Liver (tissue), 9 donors: ENCODE results near the gene RAE1. TPM values are rescaled to one million over a fixed set of nuclear protein-coding genes. Genes with fewer than 3 reads are reported as not detected.

Experiments
- DNase-seq: peaks from one replicate; pipeline ENCODE4 v3.0.0-alpha.2; 2017; ENCODE audit warnings: low spot score
- H3K27ac ChIP-seq, 2 donors: one replicate each; pipeline ENCODE4 v1.7.0; 2013; ENCODE audit warnings: inconsistent platforms in 2 of 2, low read length in 2 of 2, control low read depth in 1 of 2, low read depth in 1 of 2, mild to moderate bottlenecking in 1 of 2
- H3K27me3 ChIP-seq, 4 donors: one replicate each; pipeline versions ENCODE4 v1.6.1 to v1.7.0; 2013; ENCODE audit warnings: low read length in 3 of 4, inconsistent platforms in 1 of 4, mild to moderate bottlenecking in 1 of 4, moderate library complexity in 1 of 4; ENCODE audit not compliant: control insufficient read depth in 4 of 4, insufficient read depth in 4 of 4
- H3K36me3 ChIP-seq, 4 donors: one replicate each; pipeline versions ENCODE4 v1.6.1 to v1.7.0; 2013; ENCODE audit warnings: low read length in 3 of 4, mild to moderate bottlenecking in 3 of 4, low read depth in 1 of 4, moderate library complexity in 1 of 4; ENCODE audit not compliant: control insufficient read depth in 4 of 4, insufficient read depth in 3 of 4
- H3K4me1 ChIP-seq, 4 donors: one replicate each; pipeline versions ENCODE4 v1.6.1 to v1.7.0; 2013; ENCODE audit warnings: low read length in 3 of 4, mild to moderate bottlenecking in 3 of 4, moderate library complexity in 1 of 4; ENCODE audit not compliant: control insufficient read depth in 4 of 4, insufficient read depth in 4 of 4
- H3K4me3 ChIP-seq, 3 donors: one replicate each; pipeline versions ENCODE4 v1.6.1 to v1.7.0; 2013; ENCODE audit warnings: low read length in 3 of 3, control low read depth in 1 of 3, low read depth in 1 of 3, mild to moderate bottlenecking in 1 of 3
- H3K9ac ChIP-seq, 2 donors: one replicate each; pipeline ENCODE4 v1.7.0; 2013; ENCODE audit warnings: low read length in 2 of 2, mild to moderate bottlenecking in 2 of 2, moderate library complexity in 2 of 2, control low read depth in 1 of 2, low read depth in 1 of 2
- H3K9me3 ChIP-seq, 4 donors: one replicate each; pipeline versions ENCODE4 v1.6.1 to v1.7.0; 2013; ENCODE audit warnings: low read length in 3 of 4; ENCODE audit not compliant: control insufficient read depth in 4 of 4
- ATF3 ChIP-seq: IDR thresholded peaks from 2 replicates; pipeline ENCODE4 v1.6.1; 2016; ENCODE audit warnings: antibody characterized with exemption
- CTCF ChIP-seq: fragments of 150-350 bp; IDR thresholded peaks from 2 replicates; pipeline ENCODE4 v1.5.1; 2017; ENCODE audit warnings: improper control_type of control experiment, low read depth, low read length; ENCODE audit not compliant: missing input control
- EGR1 ChIP-seq, 2 donors: IDR thresholded peaks; 2 replicates each; pipeline ENCODE4 v1.6.1; 2016 to 2018; ENCODE audit warnings: antibody characterized with exemption in 2 of 2, low read depth in 2 of 2
- FOXA1 ChIP-seq: IDR thresholded peaks from 2 replicates; pipeline ENCODE4 v1.6.1; 2016; ENCODE audit warnings: antibody characterized with exemption
- FOXA2 ChIP-seq: IDR thresholded peaks from 2 replicates; pipeline ENCODE4 v1.6.1; 2016; ENCODE audit warnings: antibody characterized with exemption
- GABPA ChIP-seq, 2 donors: IDR thresholded peaks in 1 of 2; conservative IDR thresholded peaks in 1 of 2; 2 replicates each; pipeline ENCODE4 v1.6.1; 2016; ENCODE audit warnings: antibody characterized with exemption in 2 of 2, mild to moderate bottlenecking in 1 of 2, moderate library complexity in 1 of 2
- HNF4A ChIP-seq, 2 donors: conservative IDR thresholded peaks; 2 replicates each; pipeline ENCODE4 v1.6.1; 2016; ENCODE audit warnings: antibody characterized with exemption in 2 of 2, mild to moderate bottlenecking in 2 of 2
- HNF4G ChIP-seq: IDR thresholded peaks from 2 replicates; pipeline ENCODE4 v1.6.1; 2016; ENCODE audit warnings: antibody characterized with exemption
- JUND ChIP-seq, 2 donors: IDR thresholded peaks; 2 replicates each; pipeline ENCODE4 v1.6.1; 2016; ENCODE audit warnings: antibody characterized with exemption in 2 of 2
- MAX ChIP-seq: IDR thresholded peaks from 2 replicates; pipeline ENCODE4 v1.6.1; 2016; ENCODE audit warnings: antibody characterized with exemption
- NR2F2 ChIP-seq: IDR thresholded peaks from 2 replicates; pipeline ENCODE4 v1.6.1; 2016; ENCODE audit warnings: antibody characterized with exemption
- RAD21 ChIP-seq, 2 donors: IDR thresholded peaks; 2 replicates each; pipeline ENCODE4 v1.6.1; 2016; ENCODE audit warnings: antibody characterized with exemption in 2 of 2, mild to moderate bottlenecking in 2 of 2
- REST ChIP-seq: IDR thresholded peaks from 2 replicates; pipeline ENCODE4 v1.6.1; 2016; ENCODE audit warnings: antibody characterized with exemption, mild to moderate bottlenecking
- RXRA ChIP-seq, 2 donors: IDR thresholded peaks; 2 replicates each; pipeline ENCODE4 v1.6.1; 2017 to 2018; ENCODE audit warnings: antibody characterized with exemption in 2 of 2, mild to moderate bottlenecking in 1 of 2
- SP1 ChIP-seq: IDR thresholded peaks from 2 replicates; pipeline ENCODE4 v1.6.1; 2018; ENCODE audit warnings: antibody characterized with exemption, mild to moderate bottlenecking
- TAF1 ChIP-seq: conservative IDR thresholded peaks from 2 replicates; pipeline ENCODE4 v1.6.1; 2016; ENCODE audit warnings: antibody characterized with exemption, mild to moderate bottlenecking
- YY1 ChIP-seq: IDR thresholded peaks from 2 replicates; pipeline ENCODE4 v1.6.1; 2016; ENCODE audit warnings: antibody characterized with exemption, mild to moderate bottlenecking
- ZBTB33 ChIP-seq: IDR thresholded peaks from 2 replicates; pipeline ENCODE4 v1.6.1; 2016; ENCODE audit warnings: antibody characterized with exemption
- WGBS: extraction: QIAGEN DNeasy Blood & Tissue Kit; methylation state at CpG from one replicate; pipeline ENCODE4 v1.1.7; 2013; 5-methylcytosine and 5-hydroxymethylcytosine counted together
- polyA plus RNA-seq, 2 donors: library from polyadenylated mRNA; stranded (reverse) in 1 of 2; unstranded in 1 of 2; fragments of 200-250 nt in 1 of 2; fragments of >200 nt in 1 of 2; fragmentation: Nextera tagmentation in 1 of 2; extraction: Ambion mirVana in 1 of 2; gene quantifications; one replicate each; pipeline versions ENCODE4 v1.2.1 to v1.2.3, GENCODE V29; 2013 to 2015
- total RNA-seq, 2 donors: library from RNA; depleted of rRNA; stranded (reverse); fragments of >200 nt; gene quantifications; one replicate each; pipeline ENCODE4 v1.2.3, GENCODE V29; 2014
- donor health status: healthy.
- donor health status: healthy.
- donor health status: healthy.
- donor health status: healthy.
- donor health status: healthy.

Gene RAE1
- total and polyA plus RNA-seq, 4 donors, result 10.0 to 15.5 (median 13.5) TPM

GRCh38 chr20:57309544-57310115, 41.4 kb upstream of the RAE1 start:
- Histone ChIP-seq H3K9ac (no peak overlapping the region), H3K9me3 (peaks cover 0 to 2% (median 0%) of the 10 kb centered on the region in 4 donors), H3K27ac (no peak overlapping the region), H3K4me3 (no peak overlapping the region), H3K36me3 (no peaks in the 10 kb centered on the region), H3K4me1 (no peaks in the 10 kb centered on the region), H3K27me3 (no peaks in the 10 kb centered on the region)
- WGBS, result 77% methylated on average over 9 of the region's 9 CpGs
- TF ChIP-seq FOXA1 (no peak), RXRA (IDR thresholded peaks at IDR 0.05) (no peak), TAF1 (no peak), EGR1 (IDR thresholded peaks at IDR 0.05; ENCODE audit: low read depth in 2 of 2) (no peak), NR2F2 (no peak), ZBTB33 (no peak), YY1 (no peak), MAX (no peak), FOXA2 (no peak), GABPA (IDR thresholded peaks at IDR 0.05 in 1 of 2, conservative IDR thresholded peaks at IDR 0.05 in 1 of 2) (no peak), JUND (IDR thresholded peaks at IDR 0.05) (no peak), ATF3 (no peak)
- DNase-seq, result no peak

- no peaks in the 10 kb centered on the region for H3K27me3 ChIP-seq
- TF ChIP-seq CTCF (no peak), RAD21 (IDR thresholded peaks at IDR 0.05) (no peak), MAX (no peak), NR2F2 (no peak), JUND (IDR thresholded peaks at IDR 0.05) (no peak), TAF1 (no peak), FOXA2 (no peak), FOXA1 (no peak), YY1 (no peak), GABPA (IDR thresholded peaks at IDR 0.05 in 1 of 2, conservative IDR thresholded peaks at IDR 0.05 in 1 of 2) (no peak), ATF3 (no peak), SP1 (no peak), REST (no peak), ZBTB33 (no peak), HNF4G (no peak), EGR1 (IDR thresholded peaks at IDR 0.05; ENCODE audit: low read depth in 2 of 2) (no peak), HNF4A (conservative IDR thresholded peaks at IDR 0.05) (no peak)
- WGBS, result 88% methylated on average over 11 of the region's 11 CpGs
- H3K27ac ChIP-seq, result no peak overlapping the region
- no peak overlapping the region for H3K4me3 ChIP-seq
- no peaks in the 10 kb centered on the region for H3K4me1 ChIP-seq
- no peaks in the 10 kb centered on the region for H3K36me3 ChIP-seq
- H3K9ac ChIP-seq, result no peak overlapping the region
- DNase-seq, result no peak
- peaks cover 0 to 2% (median 0%) of the 10 kb centered on the region in 4 donors for H3K9me3 ChIP-seq
Measured at GRCh38 chr20:57310821-57311514, 40.1 kb upstream of the RAE1 start.
